Kidney (tissue), 14 donors: ENCODE results near the gene UGT2B17. TPM values are rescaled to one million over a fixed set of nuclear protein-coding genes. Genes with fewer than 3 reads are reported as not detected.
A peak's percentile ranks its signal among the peaks of the same experiment; 100 is the strongest.

Experiments used
- DNase-seq, 5 donors: peaks; one replicate each; pipeline ENCODE4 v3.0.0-alpha.2; 2013 to 2020
- FAIRE-seq: peaks from 2 replicates; lab custom pipeline; 2012; peaks lifted over from hg19 to GRCh38; lab: Jason Lieb, UNC
- H3K27ac ChIP-seq, 2 donors: one replicate each; pipeline ENCODE4 v1.7.0; 2013; ENCODE audit warnings: low read depth in 2 of 2, low read length in 2 of 2, inconsistent platforms in 1 of 2
- H3K27me3 ChIP-seq: one replicate; pipeline ENCODE4 v1.7.1; 2013; ENCODE audit warnings: low read length, inconsistent platforms; ENCODE audit not compliant: control insufficient read depth, insufficient read depth
- H3K36me3 ChIP-seq, 3 donors: one replicate each; pipeline versions ENCODE4 v1.7.0 to v1.7.1; 2013; ENCODE audit warnings: low read length in 3 of 3, control low read depth in 1 of 3, inconsistent platforms in 1 of 3; ENCODE audit not compliant: insufficient read depth in 3 of 3, control insufficient read depth in 2 of 3
- H3K4me1 ChIP-seq, 3 donors: one replicate each; pipeline versions ENCODE4 v1.7.0 to v1.7.1; 2013; ENCODE audit warnings: low read length in 3 of 3, inconsistent platforms in 1 of 3, low read depth in 1 of 3; ENCODE audit not compliant: control insufficient read depth in 2 of 3, insufficient read depth in 2 of 3
- H3K4me3 ChIP-seq, 3 donors: one replicate each; pipeline versions ENCODE4 v1.7.0 to v1.8.1; 2013; ENCODE audit warnings: low read length in 3 of 3, control low read depth in 1 of 3, inconsistent platforms in 1 of 3
- H3K9ac ChIP-seq, 3 donors: one replicate each; pipeline versions ENCODE4 v1.7.0 to v1.7.1; 2013; ENCODE audit warnings: low read length in 3 of 3, control low read depth in 1 of 3, inconsistent platforms in 1 of 3
- H3K9me3 ChIP-seq, 3 donors: one replicate each; pipeline versions ENCODE4 v1.7.0 to v1.7.1; 2013; ENCODE audit warnings: low read length in 3 of 3, control low read depth in 1 of 3, inconsistent platforms in 1 of 3; ENCODE audit not compliant: control insufficient read depth in 2 of 3, insufficient read depth in 1 of 3
- CTCF ChIP-seq: IDR thresholded peaks from 3 replicates; pipeline ENCODE4 v1.5.1; 2012; ENCODE audit warnings: mild to moderate bottlenecking, moderate library complexity, borderline replicate concordance; ENCODE audit not compliant: insufficient read depth; ENCODE audit errors: extremely low read depth
- intact Hi-C: fragments of 100-400 bp; cut with DNase I; formaldehyde crosslinking; loops from one replicate; pipeline ENCODE4 v1.11.1; 2022
- polyA plus RNA-seq: library from polyadenylated mRNA; stranded (reverse); fragments of 350-450 nt; fragmentation: Illumina TruSeq; extraction: RNeasy Lipid Tissue Mini Kit (QIAGEN cat#74804); gene quantifications from one replicate; pipeline ENCODE4 v1.2.3, GENCODE V29; 2014; ENCODE audit warnings: low read depth, low replicate concordance; ENCODE audit not compliant: insufficient read depth
- total RNA-seq: library from RNA; stranded (reverse); fragmentation: NEBNext Ultra II Directional; extraction: Animal tissue kit (Norgen Biotek cat#: 25700); gene quantifications from one replicate; pipeline ENCODE4 v1.2.1, GENCODE V29; 2021
- donor health status: control.
- donor health status: control.
- donor health status: control.
- donor health status: control.
- donor health status: control.
- donor health status: DM: yes; HTN: yes; CAD: no.
- donor health status: Normal renal cell carcinoma (clear cell type).

The UGT2B17 gene
- total and polyA plus RNA-seq, 2 donors from 2014 or later, result 0.38 TPM; not detected in 1

GRCh38 chr4:68498413-68499007 lies 77.6 kb downstream of the UGT2B17 start:
- FAIRE-seq (peak; percentile 49), DNase-seq (peak in 4 of 5 donors; percentile 72 to 85 (median 78))

GRCh38 chr4:68494688-68495087 lies 81.4 kb downstream of the UGT2B17 start:
- Histone ChIP-seq H3K36me3 (no peaks in the 10 kb centered on the region), H3K9ac (no peak overlapping the region), H3K27me3 (no peaks in the 10 kb centered on the region), H3K4me3 (no peak overlapping the region), H3K9me3 (no peaks in the 10 kb centered on the region), H3K4me1 (no peaks in the 10 kb centered on the region), H3K27ac (no peak overlapping the region)
- intact Hi-C loops, result no loop called here
- no peak for FAIRE-seq
- no peak for TF ChIP-seq CTCF
- no peak for DNase-seq

More at GRCh38 chr4:68498413-68499007, 77.6 kb downstream of the UGT2B17 start:
- no peaks in the 10 kb centered on the region for H3K27me3 ChIP-seq
- H3K36me3 ChIP-seq, result no peaks in the 10 kb centered on the region
- no peak overlapping the region for H3K9ac ChIP-seq
- H3K9me3 ChIP-seq, result no peaks in the 10 kb centered on the region
- intact Hi-C loops, result no loop called here
- H3K4me3 ChIP-seq, result no peak overlapping the region
- TF ChIP-seq CTCF, result peak; percentile 84
- no peaks in the 10 kb centered on the region for H3K4me1 ChIP-seq
- H3K27ac ChIP-seq, result no peak overlapping the region

GRCh38 chr4:68490826-68491457 lies 85.2 kb downstream of the UGT2B17 start:
- Histone ChIP-seq H3K36me3 (no peaks in the 10 kb centered on the region), H3K9me3 (no peaks in the 10 kb centered on the region), H3K27me3 (no peaks in the 10 kb centered on the region), H3K9ac (no peak overlapping the region), H3K4me3 (no peak overlapping the region), H3K27ac (no peak overlapping the region), H3K4me1 (no peaks in the 10 kb centered on the region)
- no peak for TF ChIP-seq CTCF
- no peak for FAIRE-seq
- peak in 1 of 5 donors; percentile 24 for DNase-seq
- intact Hi-C loops, result no loop called here
